RWPE2 (cell line): ENCODE data around the gene ASB8.
A peak's percentile ranks its signal among the peaks of the same experiment; 100 is the strongest.

Source experiments
- ATAC-seq: fragments of 200-7000 bp; cut with Tn5 transposase; 3 replicates; pipeline ENCODE4 v1.9.1; 2021; ENCODE audit warnings: low read depth
- DNase-seq: peaks from one replicate; pipeline ENCODE4 v3.0.0-alpha.2; 2020; ENCODE audit warnings: low spot score
- H3K27ac ChIP-seq: fragments of 450-650 bp; 2 replicates; pipeline ENCODE4 v1.5.1; 2017; ENCODE audit warnings: mild to moderate bottlenecking; ENCODE audit not compliant: poor library complexity, severe bottlenecking
- H3K27me3 ChIP-seq: fragments of 250-450 bp; sonication (Bioruptor Pico); 2 replicates; pipeline ENCODE4 v1.5.1; 2021; ENCODE audit warnings: mild to moderate bottlenecking, moderate library complexity; ENCODE audit not compliant: insufficient read depth, poor library complexity, severe bottlenecking
- H3K36me3 ChIP-seq: fragments of 250-450 bp; sonication (Bioruptor Pico); 2 replicates; pipeline ENCODE4 v1.5.1; 2020; ENCODE audit warnings: low read depth, mild to moderate bottlenecking, moderate library complexity
- H3K4me1 ChIP-seq: fragments of 250-450 bp; sonication (Bioruptor Pico); 2 replicates; pipeline ENCODE4 v1.5.1; 2021; ENCODE audit warnings: mild to moderate bottlenecking, moderate library complexity; ENCODE audit not compliant: insufficient read depth, poor library complexity, severe bottlenecking
- H3K4me3 ChIP-seq: fragments of 250-450 bp; sonication (Bioruptor Pico); 2 replicates; pipeline ENCODE4 v1.5.1; 2021; ENCODE audit warnings: mild to moderate bottlenecking, moderate library complexity; ENCODE audit not compliant: severe bottlenecking
- H3K9me3 ChIP-seq: fragments of 250-450 bp; sonication (Bioruptor Pico); 2 replicates; pipeline ENCODE4 v1.5.1; 2021; ENCODE audit warnings: mild to moderate bottlenecking, moderate library complexity; ENCODE audit not compliant: severe bottlenecking
- TF ChIP-seq, protein P1 (sequence below): fragments of 450-650 bp; IDR thresholded peaks from one replicate; pipeline ENCODE4 v1.5.1; 2017; ENCODE audit warnings: mild to moderate bottlenecking, moderate library complexity; ENCODE audit not compliant: poor library complexity, severe bottlenecking

The ASB8 gene

GRCh38 chr12:48187916-48188695 lies 30.8 kb upstream of the ASB8 start:
- no peaks in the 10 kb centered on the region for H3K9me3 ChIP-seq
- ATAC-seq (no peak), DNase-seq (no peak)
- no peak overlapping the region for H3K4me3 ChIP-seq
- no peaks in the 10 kb centered on the region for H3K36me3 ChIP-seq
- no peaks in the 10 kb centered on the region for H3K4me1 ChIP-seq
- TF ChIP-seq, protein P1, sequence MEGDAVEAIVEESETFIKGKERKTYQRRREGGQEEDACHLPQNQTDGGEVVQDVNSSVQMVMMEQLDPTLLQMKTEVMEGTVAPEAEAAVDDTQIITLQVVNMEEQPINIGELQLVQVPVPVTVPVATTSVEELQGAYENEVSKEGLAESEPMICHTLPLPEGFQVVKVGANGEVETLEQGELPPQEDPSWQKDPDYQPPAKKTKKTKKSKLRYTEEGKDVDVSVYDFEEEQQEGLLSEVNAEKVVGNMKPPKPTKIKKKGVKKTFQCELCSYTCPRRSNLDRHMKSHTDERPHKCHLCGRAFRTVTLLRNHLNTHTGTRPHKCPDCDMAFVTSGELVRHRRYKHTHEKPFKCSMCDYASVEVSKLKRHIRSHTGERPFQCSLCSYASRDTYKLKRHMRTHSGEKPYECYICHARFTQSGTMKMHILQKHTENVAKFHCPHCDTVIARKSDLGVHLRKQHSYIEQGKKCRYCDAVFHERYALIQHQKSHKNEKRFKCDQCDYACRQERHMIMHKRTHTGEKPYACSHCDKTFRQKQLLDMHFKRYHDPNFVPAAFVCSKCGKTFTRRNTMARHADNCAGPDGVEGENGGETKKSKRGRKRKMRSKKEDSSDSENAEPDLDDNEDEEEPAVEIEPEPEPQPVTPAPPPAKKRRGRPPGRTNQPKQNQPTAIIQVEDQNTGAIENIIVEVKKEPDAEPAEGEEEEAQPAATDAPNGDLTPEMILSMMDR, result no peak
- H3K27me3 ChIP-seq, result peaks cover 35% of the 10 kb centered on the region
- no peak overlapping the region for H3K27ac ChIP-seq

GRCh38 chr12:48185181-48185919 lies 28.0 kb upstream of the ASB8 start:
- Histone ChIP-seq H3K27ac (no peak overlapping the region), H3K4me3 (no peak overlapping the region), H3K4me1 (no peaks in the 10 kb centered on the region), H3K27me3 (peaks cover 45% of the 10 kb centered on the region), H3K9me3 (no peaks in the 10 kb centered on the region), H3K36me3 (no peaks in the 10 kb centered on the region)
- DNase-seq (no peak), ATAC-seq (no peak)
- TF ChIP-seq, protein P1, result no peak

DNA sequence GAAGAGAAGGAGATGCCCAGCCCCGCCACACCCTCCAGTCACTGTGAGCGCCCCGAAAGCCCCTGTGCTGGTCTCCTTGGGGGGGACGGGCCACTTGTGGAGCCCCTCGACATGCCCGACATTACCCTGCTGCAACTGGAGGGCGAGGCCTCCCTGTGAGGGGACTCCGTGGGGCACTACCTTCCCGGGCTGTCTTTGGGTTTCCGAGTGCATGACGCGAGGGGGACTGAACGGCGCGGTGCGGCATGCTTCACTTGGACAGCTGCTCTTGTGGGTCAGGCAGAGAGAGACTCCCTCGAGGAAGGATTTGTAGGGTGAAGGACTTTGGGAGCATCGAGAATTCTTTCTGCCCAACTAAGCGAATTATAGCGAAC lies 27.2 kb upstream of the ASB8 start:
- H3K36me3 ChIP-seq, result no peaks in the 10 kb centered on the region
- DNase-seq, result no peak
- H3K27ac ChIP-seq, result no peak overlapping the region
- H3K27me3 ChIP-seq, result peaks cover 45% of the 10 kb centered on the region
- H3K4me3 ChIP-seq, result no peak overlapping the region
- ATAC-seq, result no peak
- H3K4me1 ChIP-seq, result no peaks in the 10 kb centered on the region
- no peaks in the 10 kb centered on the region for H3K9me3 ChIP-seq
- TF ChIP-seq, protein P1, result no peak

- H3K27ac ChIP-seq, result no peak overlapping the region
- no peak for ATAC-seq
- H3K9me3 ChIP-seq, result no peaks in the 10 kb centered on the region
- H3K4me1 ChIP-seq, result no peaks in the 10 kb centered on the region
- peaks cover 45% of the 10 kb centered on the region for H3K27me3 ChIP-seq
- H3K36me3 ChIP-seq, result no peaks in the 10 kb centered on the region
- H3K4me3 ChIP-seq, result peak overlapping the region; percentile 29
- TF ChIP-seq, protein P1, result peak; percentile 4
- no peak for DNase-seq
Observed at GRCh38 chr12:48183876-48184548, 26.7 kb upstream of the ASB8 start.
